DND-41 (cell line): ENCODE results near the gene RELCH.

Experiments
- EZH2 ChIP-seq: IDR thresholded peaks from 3 replicates; pipeline ENCODE4 v1.6.1; 2012; ENCODE audit warnings: borderline replicate concordance, low read depth, mild to moderate bottlenecking, moderate library complexity, low read length, inconsistent platforms; ENCODE audit not compliant: severe bottlenecking
- TF ChIP-seq, protein P1 (sequence below): IDR thresholded peaks from 2 replicates; pipeline ENCODE4 v1.5.1; 2012; ENCODE audit warnings: borderline replicate concordance, low read length, moderate library complexity, mild to moderate bottlenecking; ENCODE audit not compliant: poor library complexity, severe bottlenecking; ENCODE audit errors: extremely low read depth

DNA sequence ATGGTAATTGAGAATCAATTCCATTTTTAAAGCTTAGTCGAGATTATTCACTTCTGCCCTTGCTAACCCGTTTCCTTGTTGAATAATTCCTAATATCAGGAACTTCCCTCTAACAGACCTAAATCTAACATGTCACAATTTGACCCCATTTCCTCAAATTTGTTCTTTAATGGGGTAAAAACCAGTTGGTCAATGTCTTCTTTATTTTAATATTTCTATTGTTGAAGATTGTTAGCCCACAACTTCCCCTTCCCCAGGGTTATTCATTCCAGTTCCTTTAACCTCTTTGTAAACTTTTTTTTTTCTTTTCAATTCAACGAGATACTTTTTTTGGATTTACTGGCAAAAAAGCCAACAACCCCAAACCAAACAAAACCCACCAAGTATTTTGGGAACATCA is 145.4 kb downstream of the RELCH start:
- TF ChIP-seq, protein P1, sequence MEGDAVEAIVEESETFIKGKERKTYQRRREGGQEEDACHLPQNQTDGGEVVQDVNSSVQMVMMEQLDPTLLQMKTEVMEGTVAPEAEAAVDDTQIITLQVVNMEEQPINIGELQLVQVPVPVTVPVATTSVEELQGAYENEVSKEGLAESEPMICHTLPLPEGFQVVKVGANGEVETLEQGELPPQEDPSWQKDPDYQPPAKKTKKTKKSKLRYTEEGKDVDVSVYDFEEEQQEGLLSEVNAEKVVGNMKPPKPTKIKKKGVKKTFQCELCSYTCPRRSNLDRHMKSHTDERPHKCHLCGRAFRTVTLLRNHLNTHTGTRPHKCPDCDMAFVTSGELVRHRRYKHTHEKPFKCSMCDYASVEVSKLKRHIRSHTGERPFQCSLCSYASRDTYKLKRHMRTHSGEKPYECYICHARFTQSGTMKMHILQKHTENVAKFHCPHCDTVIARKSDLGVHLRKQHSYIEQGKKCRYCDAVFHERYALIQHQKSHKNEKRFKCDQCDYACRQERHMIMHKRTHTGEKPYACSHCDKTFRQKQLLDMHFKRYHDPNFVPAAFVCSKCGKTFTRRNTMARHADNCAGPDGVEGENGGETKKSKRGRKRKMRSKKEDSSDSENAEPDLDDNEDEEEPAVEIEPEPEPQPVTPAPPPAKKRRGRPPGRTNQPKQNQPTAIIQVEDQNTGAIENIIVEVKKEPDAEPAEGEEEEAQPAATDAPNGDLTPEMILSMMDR: no peak
- TF ChIP-seq EZH2: no peak
